GM19468 (cell line): ENCODE results near the gene LIMA1.
"Not testable (repeated sequence)": the region's sequence is repeated elsewhere in the genome, so short reads cannot be mapped to it uniquely, and the experiment has no call there.

Experiments
- ATAC-seq: cut with Tn5 transposase; IDR thresholded peaks from one replicate; pipeline ENCODE4 v1.9.1; 2021; ENCODE audit warnings: mild to moderate bottlenecking, moderate library complexity, moderate number of reproducible peaks; ENCODE audit not compliant: unreplicated experiment; ENCODE audit errors: extremely low read depth

LIMA1 gene

GRCh38 chr12:50249464-50250182, 33.7 kb downstream of the LIMA1 start:
- no peak for ATAC-seq

- ATAC-seq: no peak
Measured at GRCh38 chr12:50248883-50249282, 34.4 kb downstream of the LIMA1 start.

GRCh38 chr12:50248411-50248810, 34.9 kb downstream of the LIMA1 start:
- ATAC-seq: no peak

- not testable (repeated sequence) for ATAC-seq
Measured at GRCh38 chr12:50247665-50248064, 35.7 kb downstream of the LIMA1 start.

- ATAC-seq: no peak
Measured at GRCh38 chr12:50246873-50247612, 36.3 kb downstream of the LIMA1 start.

- ATAC-seq: no peak
Measured at GRCh38 chr12:50246197-50246865, 37.0 kb downstream of the LIMA1 start.

- ATAC-seq: no peak
Measured at GRCh38 chr12:50243507-50243906, 39.8 kb downstream of the LIMA1 start.

- ATAC-seq: no peak
Measured at GRCh38 chr12:50242751-50243191, 40.5 kb downstream of the LIMA1 start.

GRCh38 chr12:50241178-50241577, 42.1 kb downstream of the LIMA1 start:
- ATAC-seq: no peak

- no peak for ATAC-seq
Measured at GRCh38 chr12:50240792-50241114, 42.6 kb downstream of the LIMA1 start.

- no peak for ATAC-seq
Measured at GRCh38 chr12:50240096-50240791, 43.1 kb downstream of the LIMA1 start.

GRCh38 chr12:50239355-50239891, 43.9 kb downstream of the LIMA1 start:
- ATAC-seq: no peak

- ATAC-seq: no peak
Measured at GRCh38 chr12:50234347-50234746, 49.0 kb downstream of the LIMA1 start.

GRCh38 chr12:50232771-50233209, 50.5 kb downstream of the LIMA1 start:
- no peak for ATAC-seq

GRCh38 chr12:50232206-50232605, 51.1 kb downstream of the LIMA1 start:
- no peak for ATAC-seq

GRCh38 chr12:50231346-50231745, 52.0 kb downstream of the LIMA1 start:
- ATAC-seq: no peak

GRCh38 chr12:50230217-50230616, 53.1 kb downstream of the LIMA1 start:
- ATAC-seq: no peak

GRCh38 chr12:50224026-50224692, 59.2 kb downstream of the LIMA1 start:
- ATAC-seq: no peak

- ATAC-seq: no peak
Measured at GRCh38 chr12:50222275-50222783, 61.0 kb downstream of the LIMA1 start.
